Fibroblast of upper back skin (primary cell): ENCODE results near the gene CIC.
A peak's percentile ranks its signal among the peaks of the same experiment; 100 is the strongest.

Source experiments
- DNase-seq: peaks from one replicate; pipeline ENCODE4 v3.0.0-alpha.2; 2013

The CIC gene

DNA sequence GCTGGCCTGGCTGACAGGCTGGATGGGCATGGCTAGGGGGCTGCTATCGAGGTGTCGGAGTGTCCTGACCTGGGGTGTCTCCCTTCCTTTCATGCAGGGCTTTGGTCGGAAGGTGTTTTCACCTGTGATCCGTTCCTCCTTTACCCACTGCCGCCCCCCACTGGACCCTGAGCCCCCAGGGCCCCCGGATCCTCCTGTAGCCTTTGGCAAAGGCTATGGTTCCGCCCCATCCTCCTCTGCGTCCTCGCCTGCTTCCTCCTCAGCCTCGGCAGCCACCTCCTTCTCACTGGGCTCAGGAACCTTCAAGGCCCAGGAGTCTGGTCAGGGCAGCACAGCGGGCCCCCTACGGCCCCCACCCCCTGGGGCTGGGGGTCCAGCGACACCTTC, 21.1 kb downstream of the CIC start:
- DNase-seq = no peak

DNA sequence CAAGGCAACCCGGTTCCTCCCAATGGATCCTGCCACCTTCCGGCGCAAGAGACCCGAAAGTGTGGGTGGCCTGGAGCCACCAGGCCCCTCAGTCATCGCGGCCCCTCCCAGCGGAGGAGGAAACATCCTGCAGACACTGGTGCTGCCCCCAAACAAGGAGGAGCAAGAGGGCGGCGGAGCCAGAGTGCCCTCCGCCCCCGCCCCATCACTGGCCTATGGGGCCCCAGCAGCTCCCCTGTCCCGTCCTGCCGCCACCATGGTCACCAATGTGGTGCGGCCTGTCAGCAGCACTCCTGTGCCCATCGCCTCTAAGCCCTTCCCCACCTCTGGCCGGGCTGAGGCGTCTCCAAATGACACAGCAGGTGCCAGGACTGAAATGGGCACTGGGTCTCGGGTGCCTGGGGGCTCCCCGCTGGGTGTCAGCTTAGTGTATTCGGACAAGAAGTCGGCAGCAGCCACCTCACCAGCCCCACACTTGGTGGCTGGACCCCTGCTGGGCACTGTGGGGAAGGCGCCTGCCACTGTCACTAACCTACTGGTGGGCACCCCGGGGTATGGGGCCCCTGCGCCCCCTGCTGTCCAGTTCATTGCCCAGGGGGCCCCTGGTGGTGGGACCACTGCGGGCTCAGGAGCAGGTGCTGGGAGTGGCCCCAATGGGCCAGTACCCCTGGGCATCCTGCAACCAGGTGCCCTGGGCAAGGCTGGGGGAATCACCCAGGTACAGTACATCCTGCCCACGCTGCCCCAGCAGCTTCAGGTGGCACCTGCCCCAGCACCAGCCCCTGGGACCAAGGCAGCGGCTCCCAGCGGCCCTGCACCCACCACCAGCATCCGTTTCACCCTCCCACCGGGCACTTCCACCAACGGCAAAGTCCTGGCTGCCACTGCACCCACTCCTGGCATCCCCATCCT, 21.7 kb downstream of the CIC start:
- DNase-seq = no peak

DNA sequence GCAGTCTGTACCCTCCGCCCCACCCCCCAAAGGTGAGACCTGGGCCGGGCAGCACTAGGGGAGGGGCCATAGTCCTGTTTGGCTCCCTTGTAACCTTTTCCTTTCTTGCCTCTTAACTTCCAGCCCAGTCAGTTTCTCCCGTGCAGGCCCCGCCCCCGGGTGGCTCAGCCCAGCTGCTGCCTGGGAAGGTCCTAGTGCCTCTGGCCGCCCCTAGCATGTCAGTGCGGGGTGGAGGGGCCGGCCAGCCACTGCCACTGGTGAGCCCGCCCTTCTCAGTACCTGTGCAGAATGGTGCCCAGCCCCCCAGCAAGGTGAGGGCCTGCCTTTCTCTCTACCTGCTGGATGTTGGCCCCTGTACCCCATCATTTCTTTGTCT, 22.4 kb downstream of the CIC start:
- no peak for DNase-seq

DNA sequence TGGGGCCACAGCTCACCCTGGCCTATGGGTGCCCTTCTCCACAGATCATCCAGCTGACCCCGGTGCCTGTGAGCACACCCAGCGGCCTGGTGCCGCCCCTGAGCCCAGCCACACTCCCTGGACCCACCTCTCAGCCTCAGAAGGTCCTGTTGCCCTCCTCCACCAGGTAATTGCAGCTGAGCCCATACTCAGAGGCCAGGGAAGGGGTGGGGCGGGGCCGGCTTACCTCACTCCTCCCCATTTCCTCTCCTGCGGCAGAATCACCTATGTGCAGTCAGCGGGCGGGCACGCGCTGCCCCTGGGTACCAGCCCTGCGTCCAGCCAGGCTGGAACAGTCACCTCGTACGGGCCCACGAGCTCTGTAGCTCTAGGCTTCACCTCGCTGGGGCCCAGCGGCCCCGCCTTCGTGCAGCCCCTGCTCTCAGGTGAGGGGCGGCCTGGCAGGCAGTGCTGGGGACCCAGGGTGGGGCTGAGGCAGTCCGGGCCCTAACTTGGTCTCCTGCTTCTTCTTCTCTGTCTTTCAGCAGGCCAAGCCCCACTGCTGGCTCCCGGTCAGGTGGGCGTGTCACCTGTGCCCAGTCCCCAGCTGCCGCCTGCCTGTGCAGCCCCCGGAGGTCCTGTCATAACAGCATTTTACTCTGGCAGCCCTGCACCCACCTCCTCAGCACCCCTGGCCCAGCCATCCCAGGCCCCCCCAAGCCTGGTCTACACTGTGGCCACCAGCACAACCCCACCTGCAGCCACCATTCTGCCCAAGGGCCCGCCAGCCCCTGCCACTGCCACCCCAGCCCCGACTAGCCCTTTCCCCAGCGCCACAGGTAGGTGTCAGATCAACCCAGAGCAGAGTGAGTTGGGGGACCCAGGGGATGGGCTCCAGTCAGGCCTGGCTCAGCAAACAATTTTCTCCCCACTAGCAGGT, 23.2 kb downstream of the CIC start:
- no peak for DNase-seq

DNA sequence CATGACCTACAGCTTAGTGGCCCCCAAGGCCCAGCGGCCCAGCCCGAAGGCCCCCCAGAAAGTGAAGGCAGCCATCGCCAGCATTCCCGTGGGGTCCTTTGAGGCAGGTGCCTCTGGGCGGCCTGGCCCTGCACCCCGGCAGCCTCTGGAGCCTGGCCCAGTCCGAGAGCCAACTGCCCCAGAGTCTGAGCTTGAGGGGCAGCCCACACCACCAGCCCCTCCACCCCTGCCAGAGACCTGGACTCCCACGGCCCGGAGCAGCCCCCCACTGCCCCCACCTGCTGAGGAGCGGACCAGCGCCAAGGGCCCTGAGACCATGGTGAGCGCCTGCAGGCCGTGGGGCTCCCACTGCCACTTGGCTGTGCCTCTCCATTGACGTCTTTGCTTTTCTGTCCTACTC, 23.9 kb downstream of the CIC start:
- DNase-seq = no peak

DNA sequence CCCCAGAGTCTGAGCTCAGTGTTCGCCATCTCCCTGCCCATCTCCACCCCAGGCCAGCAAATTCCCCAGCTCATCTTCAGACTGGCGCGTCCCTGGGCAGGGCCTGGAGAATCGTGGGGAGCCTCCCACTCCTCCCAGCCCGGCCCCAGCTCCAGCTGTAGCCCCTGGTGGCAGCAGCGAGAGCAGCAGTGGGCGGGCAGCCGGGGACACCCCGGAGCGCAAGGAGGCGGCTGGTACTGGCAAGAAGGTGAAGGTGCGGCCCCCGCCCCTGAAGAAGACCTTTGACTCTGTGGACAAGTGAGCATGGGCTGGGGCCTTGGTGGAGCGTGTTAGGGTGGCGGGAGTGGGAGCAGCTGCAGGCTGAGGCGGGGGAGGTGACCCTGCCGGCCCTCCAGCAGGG, 24.5 kb downstream of the CIC start:
- no peak for DNase-seq

DNA sequence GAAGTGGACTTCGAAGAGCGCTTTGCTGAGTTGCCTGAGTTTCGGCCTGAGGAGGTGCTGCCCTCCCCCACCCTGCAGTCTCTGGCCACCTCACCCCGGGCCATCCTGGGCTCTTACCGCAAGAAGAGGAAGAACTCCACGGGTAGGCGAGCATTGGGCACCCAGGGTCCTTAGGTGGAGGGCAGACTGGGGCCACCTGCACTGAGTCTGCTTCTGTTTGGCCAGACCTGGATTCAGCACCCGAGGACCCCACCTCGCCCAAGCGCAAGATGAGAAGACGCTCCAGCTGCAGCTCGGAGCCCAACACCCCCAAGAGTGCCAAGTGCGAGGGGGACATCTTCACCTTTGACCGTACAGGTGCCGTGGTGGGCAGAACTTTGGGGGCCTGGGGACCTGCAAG, 24.9 kb downstream of the CIC start:
- DNase-seq = no peak

DNA sequence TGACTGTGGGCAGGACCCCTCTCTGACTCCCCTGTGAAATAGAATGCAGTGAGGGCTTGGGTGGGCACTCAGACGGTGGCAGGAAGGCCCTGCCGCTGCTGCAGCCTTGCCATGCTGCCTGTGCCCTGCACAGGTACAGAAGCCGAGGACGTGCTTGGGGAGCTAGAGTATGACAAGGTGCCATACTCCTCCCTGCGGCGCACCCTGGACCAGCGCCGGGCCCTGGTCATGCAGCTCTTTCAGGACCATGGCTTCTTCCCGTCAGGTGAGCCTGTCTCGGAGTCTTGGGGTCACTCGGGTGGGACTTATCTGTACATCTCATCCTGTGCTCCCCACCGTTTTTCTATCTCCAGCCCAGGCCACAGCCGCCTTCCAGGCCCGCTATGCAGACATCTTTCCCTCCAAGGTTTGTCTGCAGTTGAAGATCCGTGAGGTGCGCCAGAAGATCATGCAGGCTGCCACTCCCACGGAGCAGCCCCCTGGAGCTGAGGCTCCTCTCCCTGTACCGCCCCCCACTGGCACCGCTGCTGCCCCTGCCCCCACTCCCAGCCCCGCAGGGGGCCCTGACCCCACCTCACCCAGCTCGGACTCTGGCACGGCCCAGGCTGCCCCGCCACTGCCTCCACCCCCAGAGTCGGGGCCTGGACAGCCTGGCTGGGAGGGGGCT, 25.6 kb downstream of the CIC start:
- no peak for DNase-seq

DNA sequence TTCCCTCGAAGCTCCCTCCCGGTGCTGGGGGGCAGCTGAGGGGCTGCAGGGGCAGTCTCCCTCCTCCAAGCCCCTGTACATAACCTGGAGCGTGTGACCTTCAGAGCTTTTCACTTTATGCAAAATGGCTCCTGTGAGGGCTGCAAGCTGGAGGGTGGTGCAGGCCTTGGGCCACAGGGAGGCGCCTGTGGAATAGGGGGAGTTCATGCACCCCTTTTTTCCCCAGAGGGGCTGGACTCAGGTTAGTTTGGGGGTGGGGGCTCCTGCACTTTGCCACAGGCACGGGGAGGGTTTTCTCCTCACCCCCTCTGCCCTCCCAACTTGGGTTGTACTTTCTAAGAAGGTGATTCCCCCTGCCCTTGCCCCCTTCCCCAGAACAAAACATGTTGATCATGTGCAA, 26.3 kb downstream of the CIC start:
- DNase-seq = no peak

DNA sequence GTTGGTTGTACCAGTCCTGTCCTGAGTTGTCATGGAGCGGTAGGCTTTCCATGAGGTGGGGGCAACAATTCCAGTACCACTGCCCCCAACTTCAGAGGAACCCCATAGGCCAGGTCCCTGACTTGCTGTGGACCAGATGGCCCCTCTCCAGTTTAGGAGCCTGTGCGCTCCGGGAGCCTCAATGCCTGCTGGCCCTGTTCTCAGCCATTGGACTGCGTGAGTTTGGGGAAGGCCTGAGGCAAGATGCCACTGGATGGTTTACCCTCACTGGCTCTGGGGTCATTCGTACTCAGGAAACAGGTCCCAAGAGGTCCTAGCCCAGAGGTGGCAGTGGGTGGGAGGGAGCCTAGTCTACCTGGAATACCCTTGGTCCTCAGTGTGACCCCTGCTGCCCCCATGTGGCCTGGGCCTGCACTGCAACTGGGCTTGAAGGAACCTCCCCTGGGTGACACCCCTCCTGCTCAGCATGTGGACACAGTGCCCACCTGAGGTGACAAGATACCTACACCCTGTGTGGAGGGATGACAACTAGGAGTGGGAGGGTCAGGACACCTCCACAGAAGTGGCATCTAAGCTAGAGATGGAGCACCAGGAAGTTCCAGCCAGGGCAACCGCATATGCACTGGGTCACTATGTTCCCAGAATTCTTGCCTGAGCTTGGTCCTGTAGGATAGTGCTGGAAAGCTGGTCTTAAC, 26.9 kb downstream of the CIC start:
- peak; percentile 59 for DNase-seq

DNA sequence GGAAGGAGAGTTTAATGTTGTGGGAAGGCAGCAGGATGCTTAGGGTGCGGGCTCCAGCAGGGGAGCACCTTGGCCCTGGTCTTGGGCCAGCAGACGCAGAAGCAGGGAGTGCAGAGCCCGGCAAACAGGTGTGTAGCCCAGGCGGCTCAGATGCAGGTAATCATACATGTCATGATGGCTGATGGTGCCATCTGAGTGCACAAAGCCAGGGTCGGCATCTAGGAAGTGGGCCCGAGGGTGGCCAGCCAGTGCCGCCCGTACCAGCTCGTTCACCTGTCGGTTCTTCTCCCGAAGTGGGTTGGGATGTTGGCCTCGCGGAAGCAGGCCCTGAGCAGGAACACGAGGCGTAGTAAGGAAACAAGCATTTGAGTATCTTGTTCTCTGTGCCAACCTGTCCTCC, 28.0 kb downstream of the CIC start:
- DNase-seq = no peak

DNA sequence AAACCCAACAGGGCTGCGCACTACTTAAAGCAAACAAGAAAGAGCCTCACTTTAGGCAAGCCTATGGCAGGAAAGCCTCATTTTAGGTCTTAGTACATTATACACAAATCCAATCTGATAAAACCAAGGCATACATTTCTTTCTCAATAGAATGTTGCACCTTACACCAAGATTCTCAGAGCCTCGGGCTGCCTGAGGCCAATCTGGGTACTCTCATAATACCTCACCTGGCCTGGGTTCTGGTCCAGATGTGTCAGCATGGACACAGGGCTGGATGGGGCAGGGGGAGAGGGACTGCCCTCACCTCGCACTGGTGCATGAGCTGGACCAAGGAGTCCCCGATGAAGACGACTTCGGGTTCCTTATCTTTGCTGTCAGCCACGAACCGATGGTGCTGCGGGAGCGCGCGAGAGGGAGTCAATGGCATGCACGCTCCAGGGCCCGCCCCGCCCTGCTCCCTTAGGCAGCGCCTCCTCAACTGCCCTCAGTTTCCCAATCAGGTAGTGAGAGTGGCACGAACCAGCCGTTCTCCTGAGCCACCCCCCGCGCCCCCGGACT, 32.7 kb downstream of the CIC start, which contains the start of gene PRR19:
Gene PRR19, plus strand, starts transcription at position 487 of the 558 bp plus-strand sequence. CDS start 7,453 bp downstream, outside the sequence.
- DNase-seq = no peak

DNA sequence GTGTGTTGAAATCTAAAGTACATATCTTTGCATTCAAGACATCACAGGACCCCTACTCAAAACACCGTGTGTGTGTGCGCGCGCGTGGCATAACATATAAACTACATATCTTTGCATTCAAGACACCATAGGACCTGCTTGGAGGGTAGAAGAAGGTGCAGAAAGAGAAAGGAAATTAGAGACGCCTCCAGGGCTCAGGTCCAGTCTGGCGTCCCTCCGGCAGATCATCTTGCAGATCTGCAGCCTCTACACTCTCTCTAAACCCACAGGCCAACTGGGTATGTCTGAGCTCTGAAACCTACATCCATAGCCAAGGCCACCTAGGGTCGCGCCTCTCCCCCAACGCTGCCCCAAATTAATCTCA, 34.0 kb downstream of the CIC start:
- no peak for DNase-seq

DNA sequence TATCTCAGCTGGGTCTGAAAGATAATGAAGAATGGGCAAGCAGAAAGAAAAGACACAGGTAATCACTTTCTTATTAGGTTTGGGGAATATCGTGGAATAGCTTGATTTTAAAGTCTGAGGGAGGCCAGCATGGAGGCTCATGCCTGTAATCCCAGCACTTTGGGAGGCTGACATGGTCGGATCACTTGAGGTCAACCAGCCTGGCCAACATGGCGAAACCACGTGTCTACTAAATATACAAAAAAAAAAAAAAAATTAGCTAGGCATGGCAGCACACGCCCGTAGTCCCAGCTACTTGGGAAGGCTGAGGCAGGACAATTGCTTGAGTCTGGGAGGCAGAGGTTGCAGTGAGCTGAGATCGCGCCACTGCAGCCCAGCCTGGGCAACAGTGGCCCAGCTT, 34.8 kb downstream of the CIC start:
- no peak for DNase-seq

DNA sequence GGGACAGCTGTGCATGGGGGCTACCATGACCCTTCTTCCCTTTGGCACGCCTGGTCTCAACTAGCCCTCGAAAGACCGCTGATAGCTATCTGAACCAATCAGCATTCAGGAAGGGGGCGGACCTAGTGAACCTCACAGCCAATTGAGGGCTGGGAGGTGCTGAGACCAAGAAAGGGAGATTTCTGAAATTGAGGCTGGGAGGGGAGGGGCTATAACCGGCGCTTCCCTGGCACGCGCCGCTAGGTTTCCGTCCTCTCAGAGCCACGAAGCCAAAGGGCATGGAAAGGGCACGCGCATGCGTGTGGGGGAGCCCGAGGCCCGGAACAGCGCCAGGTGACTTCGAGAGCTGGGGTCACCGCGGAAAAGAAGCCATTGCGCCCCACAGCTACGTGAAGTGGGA, 37.6 kb downstream of the CIC start:
- no peak for DNase-seq

DNA sequence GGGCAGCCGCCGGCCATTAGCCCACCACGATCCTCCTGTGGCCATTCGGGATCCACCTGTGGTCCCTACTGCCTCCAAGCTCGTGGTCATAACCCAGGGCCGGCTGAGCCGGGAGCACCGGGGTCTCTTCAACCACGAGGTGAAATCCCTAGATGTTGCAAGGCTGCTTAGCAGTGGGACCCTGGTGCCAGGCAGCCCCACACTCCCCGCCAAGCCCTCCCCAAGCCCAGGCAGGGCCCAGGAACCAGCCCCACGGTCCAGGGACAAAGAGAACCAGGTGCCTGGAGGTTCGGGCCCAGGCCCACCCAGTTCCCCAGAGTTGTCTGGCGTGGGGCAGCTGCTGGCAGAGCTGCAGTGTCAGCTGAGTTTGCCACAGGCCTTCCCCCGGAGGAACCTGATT, 40.6 kb downstream of the CIC start:
- no peak for DNase-seq

DNA sequence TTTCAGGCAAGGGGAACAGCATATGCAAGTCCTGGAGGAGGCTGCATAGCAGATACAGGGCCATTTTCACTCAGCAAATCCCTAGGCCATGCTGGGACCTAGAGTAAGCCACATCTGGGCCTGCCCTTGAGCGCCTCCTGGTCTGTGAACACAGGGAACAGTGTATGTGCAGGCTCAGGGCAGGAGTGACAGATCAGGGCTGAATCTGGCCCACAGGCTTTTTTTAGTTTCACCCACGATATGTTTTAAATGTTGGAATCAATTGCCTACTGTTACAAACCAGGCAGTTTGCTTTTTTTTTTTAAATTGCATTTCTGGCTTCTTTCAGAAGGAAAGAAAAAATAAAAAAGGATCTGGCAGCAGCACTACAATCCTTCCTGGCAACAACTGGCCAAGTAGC, 42.6 kb downstream of the CIC start:
- DNase-seq = no peak

DNA sequence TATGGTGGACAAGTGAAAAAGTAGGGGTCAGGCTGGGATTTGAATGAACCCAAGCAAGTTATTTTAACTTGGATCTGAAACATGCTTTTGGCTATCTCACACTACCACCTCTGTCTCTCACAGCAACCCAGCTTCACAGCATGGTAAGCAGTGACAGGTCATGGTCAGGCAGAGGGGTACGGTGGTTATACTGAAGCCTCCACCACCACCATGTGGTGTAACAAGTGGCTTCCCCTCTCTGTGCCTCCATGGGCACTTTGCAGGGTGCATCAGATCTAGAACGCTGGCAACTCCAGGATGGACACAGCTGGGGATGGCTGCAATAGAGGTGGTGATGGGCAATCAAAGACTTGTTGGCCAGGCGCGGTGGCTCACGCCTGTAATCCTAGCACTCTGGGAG, 43.3 kb downstream of the CIC start:
- no peak for DNase-seq

DNA sequence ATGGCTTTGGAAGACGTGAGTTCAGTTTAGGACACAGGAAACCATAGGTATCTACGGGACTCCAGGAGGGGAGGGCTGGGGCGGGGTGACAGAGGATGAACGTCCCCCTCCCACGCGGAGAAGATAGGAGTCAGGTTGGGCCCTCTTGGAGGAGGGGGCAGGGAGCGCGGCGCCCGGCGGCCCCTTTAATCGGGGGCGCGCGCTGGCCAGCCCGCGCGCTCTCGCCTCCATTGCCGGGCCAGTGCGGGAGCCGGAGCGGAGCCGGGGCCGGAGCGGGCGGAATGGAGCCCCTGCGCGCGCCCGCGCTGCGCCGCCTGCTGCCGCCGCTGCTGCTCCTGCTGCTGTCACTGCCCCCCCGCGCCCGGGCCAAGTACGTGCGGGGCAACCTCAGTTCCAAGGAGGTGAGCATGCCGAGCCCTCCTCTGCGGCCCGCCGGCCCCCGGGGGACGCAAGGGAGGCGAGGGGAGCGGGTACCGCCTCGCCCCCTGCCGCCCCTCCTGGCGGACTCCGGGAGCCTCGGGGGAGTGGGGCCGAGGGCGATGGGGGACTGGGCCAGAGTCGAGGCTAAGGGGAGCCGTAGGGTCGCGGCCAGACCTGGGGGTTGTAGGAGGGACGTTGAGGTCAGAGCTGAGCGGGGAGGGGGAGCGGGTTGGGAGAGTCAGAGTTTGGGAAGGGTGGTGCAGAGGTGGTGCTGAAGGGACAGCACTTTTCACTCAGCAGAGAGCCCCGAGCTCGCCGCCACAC, 44.2 kb downstream of the CIC start, which contains the start of gene TMEM145:
Gene TMEM145, plus strand, starts transcription at position 214 of the 744 bp plus-strand sequence. Its CDS starts 68 bp downstream, at position 282.
- peak; percentile 30 for DNase-seq

DNA sequence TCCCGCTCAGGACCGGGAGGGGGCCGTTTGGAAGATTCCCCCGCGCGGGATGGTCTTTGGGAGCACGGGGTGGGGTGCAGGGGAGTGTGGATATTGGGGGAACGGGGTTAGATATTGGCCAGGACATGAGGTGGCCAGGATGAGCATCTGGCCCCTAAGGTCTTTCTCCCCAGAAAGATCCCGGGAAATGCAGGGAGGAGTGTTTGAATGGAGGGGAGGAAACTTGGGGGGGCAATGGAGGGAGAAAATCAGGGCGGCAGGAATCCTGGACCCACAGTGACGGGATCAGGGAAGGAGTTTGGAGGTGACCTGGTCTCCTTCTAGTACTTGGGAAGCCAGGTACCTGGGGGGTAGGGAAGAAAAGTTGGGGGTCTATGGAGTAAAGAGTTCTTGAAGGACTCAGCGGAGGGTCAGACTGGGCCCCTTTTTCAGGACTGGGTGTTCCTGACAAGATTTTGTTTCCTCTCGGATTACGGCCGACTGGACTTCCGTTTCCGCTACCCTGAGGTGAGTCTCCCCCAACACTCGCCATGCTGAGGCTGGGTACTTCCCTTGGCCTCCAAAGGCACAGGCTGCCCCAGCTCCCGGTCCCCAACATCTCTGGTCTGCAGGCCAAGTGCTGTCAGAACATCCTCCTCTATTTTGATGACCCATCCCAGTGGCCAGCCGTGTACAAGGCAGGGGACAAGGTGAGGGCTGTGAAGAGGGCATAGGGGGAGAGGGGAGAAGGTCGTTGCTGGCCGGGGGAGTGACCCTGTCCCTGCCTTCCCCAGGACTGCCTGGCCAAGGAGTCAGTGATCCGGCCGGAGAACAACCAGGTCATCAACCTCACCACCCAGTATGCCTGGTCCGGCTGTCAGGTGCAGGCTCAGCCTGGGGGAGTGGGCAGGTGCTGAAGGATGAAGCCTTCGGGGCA, 45.0 kb downstream of the CIC start:
- DNase-seq = no peak
